HepG2 (cell line): ENCODE measurements around the gene IFIT1B. TPM values are rescaled to one million over a fixed set of nuclear protein-coding genes. Genes with fewer than 3 reads are reported as not detected.

Experiments used
- ATAC-seq: fragments of 200-7000 bp; cut with Tn5 transposase; 3 replicates; pipeline ENCODE4 v1.9.1; 2020; ENCODE audit warnings: mild to moderate bottlenecking, moderate library complexity
- BruUV-seq: library from RNA; stranded (reverse); fragments of 400-500 nt; replicated peaks from 2 replicates; lab custom pipeline; 2021; lab: Mats Ljungman, UMichigan
- CTCF ChIA-PET: fragments of 300-600 bp; formaldehyde crosslinking; extraction: SDS; loops from one replicate; lab custom pipeline; 2021; ENCODE audit warnings: low total read pairs, inconsistent platforms, low intra/inter-chr PET ratio; lab: Yijun Ruan, JAX
- POLR2A ChIA-PET: fragments of 350-600 bp; sonication (Branson Sonifier 250); formaldehyde crosslinking; loops from one replicate; lab custom pipeline; 2020; ENCODE audit warnings: antibody characterized with exemption, inconsistent platforms; lab: Yijun Ruan, JAX
- DNase-seq: peaks from one replicate; pipeline ENCODE4 v3.0.0-alpha.2; 2015; ENCODE audit warnings: low spot score
- FAIRE-seq: peaks from 3 replicates; lab custom pipeline; 2011; peaks lifted over from hg19 to GRCh38; lab: Jason Lieb, UNC
- H2AFZ ChIP-seq: one replicate; pipeline ENCODE4 v1.6.1; 2011; ENCODE audit warnings: low read length, inconsistent platforms
- H3K27ac ChIP-seq: fragments of 300-600 bp; 3 replicates; pipeline ENCODE4 v1.8.0; 2011; ENCODE audit warnings: mixed run types, mild to moderate bottlenecking, mixed read lengths, low read length, inconsistent platforms; ENCODE audit not compliant: insufficient read depth; ENCODE audit errors: extremely low read length
- H3K27me3 ChIP-seq, 2 experiments: fragments of 200-600 bp in 1 of 2; 2 replicates in 1 of 2; 3 replicates in 1 of 2; pipeline versions ENCODE4 v1.6.0 to v1.8.0; 2011; ENCODE audit warnings: low read length in 2 of 2, mild to moderate bottlenecking in 2 of 2, moderate library complexity in 2 of 2, inconsistent platforms in 1 of 2; ENCODE audit not compliant: insufficient read depth in 2 of 2, control insufficient read depth in 1 of 2
- H3K36me3 ChIP-seq, 2 experiments: fragments of 200-600 bp in 1 of 2; replicated peaks in 1 of 2; 2 replicates in 1 of 2; 3 replicates in 1 of 2; pipeline versions ENCODE4 v1.5.1 to v1.8.0; 2011; ENCODE audit warnings: low read length in 2 of 2, inconsistent platforms in 1 of 2; ENCODE audit not compliant: insufficient read depth in 2 of 2, control insufficient read depth in 1 of 2
- H3K4me1 ChIP-seq: 2 replicates; pipeline ENCODE4 v1.5.1; 2012; ENCODE audit warnings: low read length, inconsistent platforms; ENCODE audit not compliant: insufficient read depth
- H3K4me2 ChIP-seq: 2 replicates; pipeline ENCODE4 v1.6.0; 2011; ENCODE audit warnings: low read depth, low read length, inconsistent platforms
- H3K4me3 ChIP-seq, 3 experiments: fragments of 200-600 bp in 1 of 3; sonication (generic), shearing (Covaris generic) in 1 of 3; replicated peaks in 1 of 3; 2 replicates each; pipeline ENCODE4 v1.5.1; 2011 to 2016; ENCODE audit warnings: low read length in 3 of 3, inconsistent platforms in 2 of 3, low read depth in 2 of 3, mild to moderate bottlenecking in 2 of 3, control low read depth in 1 of 3, mixed read lengths in 1 of 3; ENCODE audit not compliant: insufficient read depth in 1 of 3
- H3K79me2 ChIP-seq: one replicate; pipeline ENCODE4 v1.6.1; 2011; ENCODE audit warnings: low read length, inconsistent platforms; ENCODE audit not compliant: insufficient read depth
- H3K9ac ChIP-seq: 2 replicates; pipeline ENCODE4 v1.6.0; 2011; ENCODE audit warnings: mild to moderate bottlenecking, low read depth, low read length, inconsistent platforms; ENCODE audit not compliant: insufficient read depth
- H3K9me3 ChIP-seq: 2 replicates; pipeline ENCODE4 v1.5.1; 2012; ENCODE audit warnings: mild to moderate bottlenecking, low read length
- H4K20me1 ChIP-seq: 2 replicates; pipeline ENCODE4 v1.6.0; 2011; ENCODE audit warnings: inconsistent platforms, mild to moderate bottlenecking, low read length, moderate library complexity; ENCODE audit not compliant: insufficient read depth
- AKNA ChIP-seq: sonication (generic); formaldehyde crosslinking; IDR thresholded peaks from 2 replicates; pipeline ENCODE4 v1.4.0; 2020; ENCODE audit warnings: missing genetic modification reagents, borderline replicate concordance
- CAMTA2 ChIP-seq: sonication (generic); formaldehyde crosslinking; IDR thresholded peaks from 2 replicates; pipeline ENCODE4 v1.4.0; 2020; ENCODE audit warnings: mild to moderate bottlenecking, missing genetic modification reagents, borderline replicate concordance
- JUNB ChIP-seq: sonication (generic); formaldehyde crosslinking; IDR thresholded peaks from 2 replicates; pipeline ENCODE4 v1.8.0; 2022; ENCODE audit warnings: missing genetic modification reagents, mild to moderate bottlenecking, borderline replicate concordance
- KLF11 ChIP-seq: IDR thresholded peaks from 2 replicates; pipeline ENCODE4 v1.6.1; 2016; ENCODE audit warnings: missing compliant biosample characterization
- RAD21 ChIP-seq: fragments of 450-650 bp; formaldehyde crosslinking; IDR thresholded peaks from 2 replicates; pipeline ENCODE4 v1.5.0; 2020; ENCODE audit warnings: mild to moderate bottlenecking
- SMC3 ChIP-seq: IDR thresholded peaks from 2 replicates; pipeline ENCODE4 v1.6.1; 2011; ENCODE audit warnings: low read length, improper control_type of control experiment
- SRSF4 ChIP-seq: fragments of 200-400 bp; formaldehyde crosslinking; IDR thresholded peaks from one replicate; pipeline ENCODE4 v1.6.1; 2018; ENCODE audit warnings: mild to moderate bottlenecking, low read depth, low read length, moderate library complexity; ENCODE audit not compliant: poor library complexity, severe bottlenecking
- STAG1 ChIP-seq: sonication (generic); formaldehyde crosslinking; IDR thresholded peaks from 2 replicates; pipeline ENCODE4 v1.4.0; 2020; ENCODE audit warnings: missing genetic modification reagents
- ZNF253 ChIP-seq: sonication (generic); formaldehyde crosslinking; IDR thresholded peaks from 2 replicates; pipeline ENCODE4 v1.8.0; 2022; ENCODE audit warnings: mild to moderate bottlenecking, missing genetic modification reagents, borderline replicate concordance
- ZNF432 ChIP-seq: sonication (generic); formaldehyde crosslinking; IDR thresholded peaks from 2 replicates; pipeline ENCODE4 v1.5.0; 2020; ENCODE audit warnings: missing genetic modification reagents, mild to moderate bottlenecking, borderline replicate concordance
- ZNF558 ChIP-seq: sonication (generic); formaldehyde crosslinking; IDR thresholded peaks from 2 replicates; pipeline ENCODE4 v1.9.0; 2022; ENCODE audit warnings: mild to moderate bottlenecking, missing genetic modification reagents, borderline replicate concordance
- ZNF746 ChIP-seq: sonication (generic); formaldehyde crosslinking; IDR thresholded peaks from 2 replicates; pipeline ENCODE4 v1.8.0; 2022; ENCODE audit warnings: mild to moderate bottlenecking, missing genetic modification reagents
- ZNF839 ChIP-seq: sonication (generic); formaldehyde crosslinking; IDR thresholded peaks from 2 replicates; pipeline ENCODE4 v1.4.0; 2020; ENCODE audit warnings: missing genetic modification reagents, mild to moderate bottlenecking, borderline replicate concordance
- WGBS: methylation state at CpG from one replicate; pipeline ENCODE4 v1.1.6; 2017; ENCODE audit warnings: low lambda C conversion rate; 5-methylcytosine and 5-hydroxymethylcytosine counted together
- in situ Hi-C: cut with HindIII; loops from 2 replicates; pipeline ENCODE4 v1.10.0; 2017; ENCODE audit warnings: low pct_unique_long_range_greater_than_20kb; ENCODE audit not compliant: extremely low pct_ligation_motif_present
- intact Hi-C: fragments of 100-400 bp; cut with micrococcal nuclease; formaldehyde crosslinking; loops from one replicate; pipeline ENCODE4 v1.10.0; 2022; ENCODE audit not compliant: unreplicated experiment
- polyA plus RNA-seq, 8 experiments: library from polyadenylated mRNA; depleted of rRNA in 3 of 8; stranded (reverse) in 7 of 8; unstranded in 1 of 8; fragments of >200 nt; fragmentation: Illumina TruSeq in 4 of 8; extraction: Trizol in 4 of 8; gene quantifications; 2 replicates each; pipeline versions ENCODE4 v1.2.1 to v1.2.3, GENCODE V29; 2011 to 2016; ENCODE audit warnings: low read depth in 4 of 8, missing spikeins in 1 of 8, mixed read lengths in 1 of 8; ENCODE audit not compliant: insufficient read depth in 1 of 8
- total RNA-seq, 5 experiments: library from RNA; depleted of rRNA; stranded (reverse); fragments of >200 nt; fragmentation: Illumina TruSeq; extraction: Trizol; gene quantifications; 2 replicates each; pipeline ENCODE4 v1.2.3, GENCODE V29; 2016; ENCODE audit warnings: low read depth in 1 of 5
- TF ChIP-seq, protein P1 (sequence below): sonication (generic); formaldehyde crosslinking; IDR thresholded peaks from 2 replicates; pipeline ENCODE4 v1.5.0; 2020; ENCODE audit warnings: mild to moderate bottlenecking, missing genetic modification reagents, moderate library complexity
- TF ChIP-seq, protein P2 (sequence below): sonication (generic); formaldehyde crosslinking; IDR thresholded peaks from 2 replicates; pipeline ENCODE4 v1.4.0; 2020; ENCODE audit warnings: missing genetic modification reagents

Gene IFIT1B
- total and polyA plus RNA-seq, 2 of the 13 experiments (the other 11 are each of a cell fraction or from before 2014, with no cell fraction given) = not detected

DNA sequence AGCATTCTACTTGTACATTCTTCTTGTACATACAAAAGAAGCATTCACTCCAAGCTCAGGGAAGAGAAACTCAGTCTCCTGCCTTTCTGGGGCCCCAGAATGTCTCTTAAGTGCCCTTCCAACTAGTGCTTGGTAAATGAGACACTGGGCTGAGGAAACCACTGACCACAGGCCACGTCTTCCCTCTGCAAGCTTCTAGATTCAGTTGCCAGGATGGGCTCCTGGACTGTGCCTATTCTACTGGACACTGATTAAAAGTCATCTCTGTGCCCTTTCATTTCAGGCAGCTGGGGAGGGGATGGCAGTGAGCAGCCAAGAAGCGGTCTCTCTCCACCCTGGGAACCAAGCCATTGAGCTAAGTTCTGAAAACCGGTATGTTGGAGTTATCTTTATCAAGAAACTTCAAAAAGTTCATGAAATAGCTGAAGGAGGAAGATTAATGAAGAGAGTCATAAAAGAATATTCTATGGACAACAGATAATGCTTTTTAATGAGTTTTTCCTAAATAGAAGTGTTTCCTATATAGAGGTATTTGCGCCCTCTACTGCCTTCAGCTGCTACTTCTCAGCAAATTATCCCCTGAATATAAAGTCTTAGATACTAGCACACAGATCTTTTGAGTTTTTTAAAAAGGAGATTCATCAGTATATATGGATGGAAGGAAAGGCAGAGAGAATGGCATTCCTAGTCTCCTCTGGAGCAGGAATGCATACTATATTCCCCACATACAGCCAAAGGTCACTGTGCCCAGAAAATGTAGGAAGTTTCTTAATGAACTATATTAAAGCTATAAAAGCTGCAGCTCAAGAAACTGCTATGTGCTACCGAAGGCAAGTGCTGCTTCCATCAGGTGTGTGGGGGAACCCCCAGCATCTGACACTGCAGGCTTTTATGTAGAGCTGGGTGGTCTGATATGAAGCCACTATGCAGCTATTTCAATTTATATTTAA lies 8.4 kb upstream of the IFIT1B start:
- POLR2A ChIA-PET = interaction anchor here (1.0 kb wide), 1 partner anchor 17 kb away, joined by 6 read pairs; no protein-coding TSS in a partner anchor
- no peaks in the 10 kb centered on the region for H3K27me3 ChIP-seq
- no peak overlapping the region for H2AFZ ChIP-seq
- H3K27ac ChIP-seq = no peak overlapping the region
- H3K4me3 ChIP-seq = no peak overlapping the region
- no TSS peak for BruUV-seq
- DNase-seq = no peak
- H3K4me2 ChIP-seq = no peak overlapping the region
- H4K20me1 ChIP-seq = no peaks in the 10 kb centered on the region
- no peaks in the 10 kb centered on the region for H3K36me3 ChIP-seq
- no peaks in the 10 kb centered on the region for H3K9me3 ChIP-seq
- FAIRE-seq = no peak
- in situ Hi-C loops (loop anchor here (5.0 kb wide), 1 partner anchor 112 kb away; no protein-coding TSS in a partner anchor), intact Hi-C loops (loop anchor here (1.0 kb wide), 1 partner anchor 76 kb away; no protein-coding TSS in a partner anchor)
- H3K79me2 ChIP-seq = no peaks in the 10 kb centered on the region
- 60% methylated on average over 5 of the region's 5 CpGs for WGBS
- peaks cover 30% of the 10 kb centered on the region for H3K4me1 ChIP-seq
- CTCF ChIA-PET = interaction anchor here (2.0 kb wide), 1 partner anchor 76 kb away, joined by 5 read pairs; no protein-coding TSS in a partner anchor
- ATAC-seq = no peak
- no peak overlapping the region for H3K9ac ChIP-seq
- TF ChIP-seq SMC3 (peak; percentile 55; the same call in 1 of the 2 replicates), ZNF746 (CRISPR knock-in tag) (no peak), JUNB (CRISPR knock-in tag) (no peak), KLF11 (CRISPR knock-in tag) (no peak), ZNF253 (CRISPR knock-in tag) (no peak), ZNF558 (no peak), STAG1 (peak; percentile 61), ZNF839 (no peak), ZNF432 (CRISPR knock-in tag) (no peak), CAMTA2 (CRISPR knock-in tag) (no peak), AKNA (CRISPR knock-in tag) (no peak), SRSF4 (no peak), RAD21 (CRISPR knock-in tag) (peak; percentile 26; the same call in 1 of the 2 replicates)
- TF ChIP-seq, protein P1, sequence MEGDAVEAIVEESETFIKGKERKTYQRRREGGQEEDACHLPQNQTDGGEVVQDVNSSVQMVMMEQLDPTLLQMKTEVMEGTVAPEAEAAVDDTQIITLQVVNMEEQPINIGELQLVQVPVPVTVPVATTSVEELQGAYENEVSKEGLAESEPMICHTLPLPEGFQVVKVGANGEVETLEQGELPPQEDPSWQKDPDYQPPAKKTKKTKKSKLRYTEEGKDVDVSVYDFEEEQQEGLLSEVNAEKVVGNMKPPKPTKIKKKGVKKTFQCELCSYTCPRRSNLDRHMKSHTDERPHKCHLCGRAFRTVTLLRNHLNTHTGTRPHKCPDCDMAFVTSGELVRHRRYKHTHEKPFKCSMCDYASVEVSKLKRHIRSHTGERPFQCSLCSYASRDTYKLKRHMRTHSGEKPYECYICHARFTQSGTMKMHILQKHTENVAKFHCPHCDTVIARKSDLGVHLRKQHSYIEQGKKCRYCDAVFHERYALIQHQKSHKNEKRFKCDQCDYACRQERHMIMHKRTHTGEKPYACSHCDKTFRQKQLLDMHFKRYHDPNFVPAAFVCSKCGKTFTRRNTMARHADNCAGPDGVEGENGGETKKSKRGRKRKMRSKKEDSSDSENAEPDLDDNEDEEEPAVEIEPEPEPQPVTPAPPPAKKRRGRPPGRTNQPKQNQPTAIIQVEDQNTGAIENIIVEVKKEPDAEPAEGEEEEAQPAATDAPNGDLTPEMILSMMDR = peak; percentile 49
- TF ChIP-seq, protein P2, sequence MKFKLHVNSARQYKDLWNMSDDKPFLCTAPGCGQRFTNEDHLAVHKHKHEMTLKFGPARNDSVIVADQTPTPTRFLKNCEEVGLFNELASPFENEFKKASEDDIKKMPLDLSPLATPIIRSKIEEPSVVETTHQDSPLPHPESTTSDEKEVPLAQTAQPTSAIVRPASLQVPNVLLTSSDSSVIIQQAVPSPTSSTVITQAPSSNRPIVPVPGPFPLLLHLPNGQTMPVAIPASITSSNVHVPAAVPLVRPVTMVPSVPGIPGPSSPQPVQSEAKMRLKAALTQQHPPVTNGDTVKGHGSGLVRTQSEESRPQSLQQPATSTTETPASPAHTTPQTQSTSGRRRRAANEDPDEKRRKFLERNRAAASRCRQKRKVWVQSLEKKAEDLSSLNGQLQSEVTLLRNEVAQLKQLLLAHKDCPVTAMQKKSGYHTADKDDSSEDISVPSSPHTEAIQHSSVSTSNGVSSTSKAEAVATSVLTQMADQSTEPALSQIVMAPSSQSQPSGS (CRISPR knock-in tag) = no peak
